ENCODE measurements around the gene LIN54. TPM values are rescaled to one million over a fixed set of nuclear protein-coding genes. Genes with fewer than 3 reads are reported as not detected.
A peak's percentile ranks its signal among the peaks of the same experiment; 100 is the strongest.

LIN54 gene
- total and polyA plus RNA-seq, 9 of the 15 experiments (the other 6 are each of a cell fraction or from before 2014, with no cell fraction given): 2.2 to 22.5 (median 15.8) TPM

DNA sequence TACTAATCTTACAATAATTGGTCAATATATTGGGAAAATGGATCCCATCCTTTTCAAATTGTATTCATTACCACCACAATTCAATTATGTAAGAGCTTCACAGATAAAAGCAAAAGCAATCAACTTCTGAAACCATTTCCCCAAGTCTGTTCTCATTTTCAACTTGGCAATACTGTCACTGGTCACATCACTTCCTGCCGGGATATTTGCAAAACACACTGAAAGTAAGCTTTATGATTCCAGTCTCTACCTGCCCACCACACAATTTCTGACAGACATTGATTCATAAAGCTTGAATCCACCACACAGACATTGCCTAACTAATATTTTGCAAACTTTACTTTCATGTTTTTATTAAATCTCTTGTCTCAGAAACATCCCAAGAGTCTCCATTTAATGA, 53.6 kb downstream of the LIN54 start:
- ATAC-seq: no peak

More for the DNA sequence above, 53.6 kb downstream of the LIN54 start:
- BruUV-seq (replicated peaks): TSS peak; percentile 20
- no peaks in the 10 kb centered on the region for H4K20me1 ChIP-seq (replicated peaks; ENCODE audit: control insufficient read depth, insufficient read depth, low read length)
- DNase-seq (ENCODE audit: extremely low read depth in 1 of 4, low spot score in 3 of 4) (no peak), FAIRE-seq (no peak)
- peaks cover 39% of the 10 kb centered on the region; the same call in 1 of the 3 replicates for H3K36me3 ChIP-seq (ENCODE audit: control insufficient read depth, insufficient read depth, low read length)
- no peak overlapping the region for H2AFZ ChIP-seq (ENCODE audit: low read depth, low read length)
- H3K79me2 ChIP-seq (ENCODE audit: control insufficient read depth, insufficient read depth, low read length): no peaks in the 10 kb centered on the region; the same call in 2 of the 3 replicates
- WGBS (ENCODE audit: insufficient coverage, low coverage, missing lambda C conversion rate): 81% methylated on average over 1 of the region's 1 CpG
- H3K9me1 ChIP-seq (ENCODE audit: control insufficient read depth, insufficient read depth, low read length): no peaks in the 10 kb centered on the region
- ChIA-PET POLR2A (no interaction called here), CTCF (ENCODE audit: low intra/inter-chr PET ratio) (no interaction called here)
- intact Hi-C loops (cut with micrococcal nuclease) (no loop called here), in situ Hi-C loops (cut with MboI) (no loop called here)
- H3K4me2 ChIP-seq (ENCODE audit: insufficient read depth, low read length): no peak overlapping the region
- no peaks in the 10 kb centered on the region for H3K4me1 ChIP-seq (replicated peaks in 1 of 2; ENCODE audit: control insufficient read depth in 2 of 2, insufficient read depth in 2 of 2, low read length in 2 of 2)
- H3K4me3 ChIP-seq: no peak overlapping the region
- no peak overlapping the region for H3K9ac ChIP-seq (ENCODE audit: insufficient read depth in 1 of 2, low read depth in 2 of 2, low read length in 2 of 2)
- H3K27ac ChIP-seq (ENCODE audit: extremely low read depth, low read depth, low read length): no peak overlapping the region
- TF ChIP-seq NCOA4 (IDR thresholded peaks at IDR 0.05; ENCODE audit: partially characterized antibody) (no peak), MGA (IDR thresholded peaks at IDR 0.05) (no peak)
- TF ChIP-seq, protein P1, sequence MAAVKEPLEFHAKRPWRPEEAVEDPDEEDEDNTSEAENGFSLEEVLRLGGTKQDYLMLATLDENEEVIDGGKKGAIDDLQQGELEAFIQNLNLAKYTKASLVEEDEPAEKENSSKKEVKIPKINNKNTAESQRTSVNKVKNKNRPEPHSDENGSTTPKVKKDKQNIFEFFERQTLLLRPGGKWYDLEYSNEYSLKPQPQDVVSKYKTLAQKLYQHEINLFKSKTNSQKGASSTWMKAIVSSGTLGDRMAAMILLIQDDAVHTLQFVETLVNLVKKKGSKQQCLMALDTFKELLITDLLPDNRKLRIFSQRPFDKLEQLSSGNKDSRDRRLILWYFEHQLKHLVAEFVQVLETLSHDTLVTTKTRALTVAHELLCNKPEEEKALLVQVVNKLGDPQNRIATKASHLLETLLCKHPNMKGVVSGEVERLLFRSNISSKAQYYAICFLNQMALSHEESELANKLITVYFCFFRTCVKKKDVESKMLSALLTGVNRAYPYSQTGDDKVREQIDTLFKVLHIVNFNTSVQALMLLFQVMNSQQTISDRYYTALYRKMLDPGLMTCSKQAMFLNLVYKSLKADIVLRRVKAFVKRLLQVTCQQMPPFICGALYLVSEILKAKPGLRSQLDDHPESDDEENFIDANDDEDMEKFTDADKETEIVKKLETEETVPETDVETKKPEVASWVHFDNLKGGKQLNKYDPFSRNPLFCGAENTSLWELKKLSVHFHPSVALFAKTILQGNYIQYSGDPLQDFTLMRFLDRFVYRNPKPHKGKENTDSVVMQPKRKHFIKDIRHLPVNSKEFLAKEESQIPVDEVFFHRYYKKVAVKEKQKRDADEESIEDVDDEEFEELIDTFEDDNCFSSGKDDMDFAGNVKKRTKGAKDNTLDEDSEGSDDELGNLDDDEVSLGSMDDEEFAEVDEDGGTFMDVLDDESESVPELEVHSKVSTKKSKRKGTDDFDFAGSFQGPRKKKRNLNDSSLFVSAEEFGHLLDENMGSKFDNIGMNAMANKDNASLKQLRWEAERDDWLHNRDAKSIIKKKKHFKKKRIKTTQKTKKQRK (IDR thresholded peaks at IDR 0.05; ENCODE audit: borderline replicate concordance, low read depth, low read length): no peak
- no peaks in the 10 kb centered on the region for H3K9me3 ChIP-seq (replicated peaks; ENCODE audit: control insufficient read depth, insufficient read depth, low read depth, low read length)
- no peaks in the 10 kb centered on the region for H3K27me3 ChIP-seq (ENCODE audit: control insufficient read depth in 2 of 2, insufficient read depth in 2 of 2, low read length in 2 of 2)
